Body of pancreas (tissue), 4 donors: ENCODE results near the gene CFAP53. TPM values are rescaled to one million over a fixed set of nuclear protein-coding genes. Genes with fewer than 3 reads are reported as not detected.
A peak's percentile ranks its signal among the peaks of the same experiment; 100 is the strongest.
"Not testable (repeated sequence)": the region's sequence is repeated elsewhere in the genome, so short reads cannot be mapped to it uniquely, and the experiment has no call there.

Experiments used
- ATAC-seq: fragments of 150-250 bp; one replicate; pipeline ENCODE4 v1.9.1; 2016
- DNase-seq, 4 donors: peaks; one replicate each; pipeline ENCODE4 v3.0.0-alpha.2; 2019
- H3K27ac ChIP-seq, 4 donors: fragments of 200-600 bp; sonication (generic); 1 replicate in 3 of 4; 2 replicates in 1 of 4; pipeline versions ENCODE4 v1.5.1 to v1.6.1; 2016 to 2019; ENCODE audit warnings: mild to moderate bottlenecking in 1 of 4, mixed read lengths in 1 of 4, moderate library complexity in 1 of 4
- H3K27me3 ChIP-seq, 2 donors: fragments of 200-600 bp; sonication (generic); one replicate each; pipeline ENCODE4 v1.6.0; 2016; ENCODE audit warnings: mild to moderate bottlenecking in 1 of 2
- H3K36me3 ChIP-seq, 2 donors: fragments of 200-600 bp; sonication (generic); replicated peaks in 1 of 2; 2 replicates each; pipeline ENCODE4 v1.5.1; 2016; ENCODE audit warnings: low read depth in 2 of 2; ENCODE audit not compliant: insufficient read depth in 1 of 2
- H3K4me1 ChIP-seq: fragments of 200-600 bp; sonication (generic); one replicate; pipeline ENCODE4 v1.6.0; 2016
- H3K4me3 ChIP-seq, 2 donors: fragments of 200-600 bp; sonication (generic); 1 replicate in 1 of 2; 2 replicates in 1 of 2; pipeline ENCODE4 v1.5.1; 2016 to 2019
- H3K9me3 ChIP-seq, 3 donors: fragments of 200-600 bp; sonication (generic); 1 replicate in 2 of 3; 2 replicates in 1 of 3; pipeline ENCODE4 v1.5.1; 2016
- CTCF ChIP-seq, 7 experiments: fragments of 450-650 bp in 4 of 7; fragments of 200-600 bp in 3 of 7; sonication (generic) in 3 of 7; IDR thresholded peaks; one replicate each; pipeline ENCODE4 v1.5.1; 2016 to 2019; ENCODE audit warnings: antibody characterized with exemption in 7 of 7
- POLR2A ChIP-seq, 3 donors: fragments of 450-650 bp; IDR thresholded peaks; one replicate each; pipeline ENCODE4 v1.6.1; 2016; ENCODE audit warnings: antibody characterized with exemption in 3 of 3, mild to moderate bottlenecking in 2 of 3
- WGBS, 2 donors: methylation state at CpG; one replicate each; pipeline ENCODE4 v1.1.5; 2017; 5-methylcytosine and 5-hydroxymethylcytosine counted together
- intact Hi-C: fragments of 100-400 bp; cut with DNase I; formaldehyde crosslinking; loops from one replicate; pipeline ENCODE4 v1.15.1; 2023
- total RNA-seq, 2 donors: library from RNA; depleted of rRNA; stranded (reverse); fragments of >200 nt; gene quantifications; one replicate each; pipeline ENCODE4 v1.1.0, GENCODE V29; 2016

The CFAP53 gene
- total RNA-seq, 2 donors from 2014 or later, result 0.78 to 1.3 TPM

GRCh38 chr18:50232419-50232818 is 33.9 kb downstream of the CFAP53 start:
- Histone ChIP-seq H3K27me3 (no peaks in the 10 kb centered on the region), H3K36me3 (no peaks in the 10 kb centered on the region), H3K27ac (no peak overlapping the region), H3K4me1 (no peaks in the 10 kb centered on the region), H3K9me3 (no peaks in the 10 kb centered on the region), H3K4me3 (no peak overlapping the region)
- no peak for TF ChIP-seq CTCF (IDR thresholded peaks at IDR 0.05)
- TF ChIP-seq POLR2A (IDR thresholded peaks at IDR 0.05), result no peak
- intact Hi-C loops, result no loop called here
- DNase-seq (no peak), ATAC-seq (no peak)
- 66 to 86% methylated on average over 2 of the region's 2 CpGs for WGBS, 2 donors

DNA sequence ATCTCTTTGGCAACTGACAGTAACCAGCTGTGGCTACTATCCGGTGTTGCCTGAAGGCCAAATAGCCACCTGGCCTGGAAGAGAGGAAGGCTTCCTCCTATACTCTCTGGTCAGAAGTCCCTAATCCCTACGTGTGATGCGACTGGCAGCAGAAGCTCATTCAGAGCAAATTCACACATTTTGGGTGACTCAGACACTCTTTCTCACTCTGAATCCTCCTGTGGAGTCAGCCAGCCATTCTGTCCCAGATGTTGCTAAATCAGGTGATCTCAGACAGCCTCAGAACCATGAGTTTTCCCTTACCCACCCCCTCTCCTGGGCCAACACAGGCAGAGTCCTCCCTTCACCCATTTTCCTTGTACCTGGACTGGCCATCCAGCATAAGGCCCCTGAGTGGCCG is 34.7 kb downstream of the CFAP53 start:
- DNase-seq (no peak), ATAC-seq (no peak)
- H3K9me3 ChIP-seq, result no peaks in the 10 kb centered on the region
- H3K36me3 ChIP-seq, result no peaks in the 10 kb centered on the region
- H3K27ac ChIP-seq, result no peak overlapping the region
- no peaks in the 10 kb centered on the region for H3K4me1 ChIP-seq
- no peaks in the 10 kb centered on the region for H3K27me3 ChIP-seq
- H3K4me3 ChIP-seq, result no peak overlapping the region
- TF ChIP-seq CTCF (IDR thresholded peaks at IDR 0.05) (no peak), POLR2A (IDR thresholded peaks at IDR 0.05) (no peak)
- 79 to 85% methylated on average over 4 of the region's 4 CpGs for WGBS, 2 donors
- intact Hi-C loops, result no loop called here

DNA sequence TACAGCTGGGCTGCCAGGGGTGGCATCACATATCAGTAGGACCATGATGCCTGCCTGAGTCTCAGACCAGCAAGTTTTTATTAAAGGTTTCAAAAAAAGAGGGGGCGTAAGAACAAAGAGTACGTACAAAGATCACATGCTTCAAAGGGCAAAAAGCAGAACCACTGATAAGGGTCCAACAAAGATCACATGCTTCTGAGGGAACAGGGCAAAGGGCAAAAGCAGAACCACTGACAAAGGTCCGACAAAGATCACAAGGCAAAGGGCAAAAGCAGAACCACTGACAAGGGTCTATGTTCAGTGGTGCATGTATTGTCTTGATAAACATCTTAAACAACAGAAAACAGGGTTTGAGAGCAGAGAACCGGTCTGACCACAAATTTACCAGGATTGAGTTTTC is 46.0 kb downstream of the CFAP53 start:
- intact Hi-C loops, result loop anchor here (10.0 kb wide), 1 partner anchor 215 kb away; no protein-coding TSS in a partner anchor

DNA sequence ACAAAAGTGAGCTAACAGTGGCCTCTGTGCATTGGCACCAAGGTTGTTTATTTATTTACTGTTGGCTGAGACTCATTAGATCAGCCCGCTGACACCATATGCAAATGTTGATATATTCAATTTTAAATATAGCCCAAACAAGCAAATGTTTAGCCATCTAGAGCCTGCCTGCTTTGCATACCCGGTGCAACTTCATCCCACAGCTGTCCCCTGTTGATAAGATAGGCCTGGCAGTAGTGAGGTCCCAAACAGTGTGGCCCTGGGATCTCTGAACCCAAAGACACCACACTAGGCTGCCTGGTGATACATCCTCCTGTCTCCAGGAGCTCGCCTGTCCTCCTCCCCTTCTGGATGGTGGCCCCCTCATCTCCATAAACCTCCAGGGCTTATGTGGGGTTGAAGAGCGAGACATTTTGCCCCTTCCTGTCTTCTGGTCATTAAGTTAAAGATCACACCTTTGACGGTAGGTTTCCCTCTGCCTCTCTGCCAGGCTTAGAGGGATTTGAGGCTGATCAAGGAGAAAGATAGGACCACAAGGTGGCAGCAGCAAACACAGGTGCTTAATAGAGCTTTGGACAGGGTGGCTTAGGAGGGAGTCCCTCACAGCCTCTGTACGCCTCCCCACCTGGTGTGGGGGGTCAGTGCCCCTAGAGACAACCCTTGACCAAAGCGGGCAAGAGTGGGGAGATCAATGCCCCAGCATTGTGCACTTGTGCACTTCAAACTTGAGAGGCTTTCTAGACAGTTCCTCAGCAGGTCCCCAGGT is 47.7 kb downstream of the CFAP53 start:
- 39 to 53% methylated on average over 7 of the region's 7 CpGs for WGBS, 2 donors
- no peak overlapping the region for H3K27ac ChIP-seq
- intact Hi-C loops, result loop anchor here (5.0 kb wide), 1 partner anchor 139 kb away; no protein-coding TSS in a partner anchor
- DNase-seq (peak; percentile 47 to 65 (median 58)), ATAC-seq (peak; percentile 47)
- TF ChIP-seq CTCF (IDR thresholded peaks at IDR 0.05) (peak; percentile 15 to 60 (median 54)), POLR2A (IDR thresholded peaks at IDR 0.05) (no peak)
- no peaks in the 10 kb centered on the region for H3K4me1 ChIP-seq
- H3K4me3 ChIP-seq, result no peak overlapping the region
- H3K27me3 ChIP-seq, result no peaks in the 10 kb centered on the region
- H3K36me3 ChIP-seq, result no peaks in the 10 kb centered on the region
- H3K9me3 ChIP-seq, result no peaks in the 10 kb centered on the region

More for the DNA sequence above, 46.0 kb downstream of the CFAP53 start:
- H3K27me3 ChIP-seq, DNase-seq, H3K36me3 ChIP-seq, H3K9me3 ChIP-seq, H3K27ac ChIP-seq, H3K4me3 ChIP-seq, ATAC-seq, H3K4me1 ChIP-seq: not testable (repeated sequence)
- WGBS, 2 donors, result 86 to 91% methylated on average over 4 of the region's 4 CpGs

- H3K4me3 ChIP-seq, result no peak overlapping the region
- WGBS, 2 donors, result 77 to 84% methylated on average over 4 of the region's 4 CpGs
- ATAC-seq (no peak), DNase-seq (no peak)
- no peaks in the 10 kb centered on the region for H3K27me3 ChIP-seq
- H3K36me3 ChIP-seq, result no peaks in the 10 kb centered on the region
- H3K27ac ChIP-seq, result no peak overlapping the region
- intact Hi-C loops, result loop anchor here (10.0 kb wide), 1 partner anchor 195 kb away; no protein-coding TSS in a partner anchor
- no peaks in the 10 kb centered on the region for H3K4me1 ChIP-seq
- TF ChIP-seq POLR2A (IDR thresholded peaks at IDR 0.05) (no peak), CTCF (IDR thresholded peaks at IDR 0.05) (no peak)
- H3K9me3 ChIP-seq, result no peaks in the 10 kb centered on the region
Observed at GRCh38 chr18:50209311-50209710, 57.0 kb downstream of the CFAP53 start.
